AG09309 (cell line): ENCODE measurements around the gene C5AR2.

Experiments used
- DNase-seq: peaks from one replicate; pipeline ENCODE4 v3.0.0-alpha.2; 2010; ENCODE audit warnings: low read depth
- H3K4me3 ChIP-seq: 2 replicates; pipeline ENCODE4 v1.5.1; 2011; ENCODE audit warnings: mild to moderate bottlenecking, low read depth, low read length, moderate library complexity; ENCODE audit not compliant: control insufficient read depth
- TF ChIP-seq, protein P1 (sequence below): IDR thresholded peaks from 2 replicates; pipeline ENCODE4 v1.5.1; 2011; ENCODE audit warnings: mild to moderate bottlenecking, low read depth, low read length, inconsistent platforms; ENCODE audit not compliant: insufficient read depth, control insufficient read depth; ENCODE audit errors: missing control alignments

Gene C5AR2

DNA sequence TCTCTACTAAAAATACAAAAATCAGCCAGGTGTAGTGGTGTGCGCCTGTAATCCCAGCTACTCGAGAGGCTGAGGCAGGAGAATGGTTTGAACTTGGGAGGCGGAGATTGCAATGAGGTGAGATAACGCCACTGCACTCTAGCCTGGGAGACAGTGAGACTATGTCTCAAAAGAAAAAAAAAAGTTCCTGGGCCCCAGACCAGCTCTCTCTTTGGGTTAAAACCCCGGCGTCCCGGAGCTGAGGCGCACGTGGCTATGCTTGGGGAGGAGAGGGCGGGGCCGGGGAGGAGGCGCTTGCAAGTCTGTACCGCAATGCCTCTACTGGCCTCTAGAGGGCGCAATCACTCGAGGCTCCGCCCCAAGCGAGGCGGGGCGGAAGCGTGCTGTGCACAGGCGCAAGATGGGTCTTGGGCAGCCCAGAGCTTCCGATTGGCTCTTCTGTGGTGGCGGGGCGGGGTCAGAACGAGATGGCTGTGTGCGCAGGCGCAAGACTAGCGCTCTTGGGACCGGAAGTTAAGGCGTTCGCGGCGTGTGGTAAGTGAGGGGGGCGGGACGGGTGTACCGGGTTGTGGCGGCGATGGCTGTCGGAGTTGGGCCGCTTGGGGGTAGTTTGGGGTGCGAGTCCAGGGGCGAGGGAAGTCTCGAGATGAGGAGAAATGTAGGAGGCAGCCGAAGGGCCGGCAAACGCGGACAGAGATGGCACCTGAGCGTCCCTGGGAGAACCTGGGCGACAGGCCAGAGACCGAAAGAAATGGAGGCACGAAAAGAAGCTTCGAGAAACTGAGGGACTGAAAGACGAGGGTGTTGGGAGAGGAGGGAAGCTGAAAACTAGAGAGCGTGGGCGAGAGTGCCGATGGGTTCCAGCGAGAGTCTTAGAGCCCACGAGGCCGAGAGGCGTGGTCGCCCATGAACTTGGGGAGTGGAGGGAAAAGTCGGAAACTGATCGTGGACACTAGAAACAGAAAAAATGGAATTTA lies 17.1 kb downstream of the C5AR2 start, which contains the start of gene DHX34:
TSS of gene DHX34 (plus strand) at position 497 of the 977 bp plus-strand sequence. CDS start 3,716 bp downstream, outside the sequence.
- TF ChIP-seq, protein P1, sequence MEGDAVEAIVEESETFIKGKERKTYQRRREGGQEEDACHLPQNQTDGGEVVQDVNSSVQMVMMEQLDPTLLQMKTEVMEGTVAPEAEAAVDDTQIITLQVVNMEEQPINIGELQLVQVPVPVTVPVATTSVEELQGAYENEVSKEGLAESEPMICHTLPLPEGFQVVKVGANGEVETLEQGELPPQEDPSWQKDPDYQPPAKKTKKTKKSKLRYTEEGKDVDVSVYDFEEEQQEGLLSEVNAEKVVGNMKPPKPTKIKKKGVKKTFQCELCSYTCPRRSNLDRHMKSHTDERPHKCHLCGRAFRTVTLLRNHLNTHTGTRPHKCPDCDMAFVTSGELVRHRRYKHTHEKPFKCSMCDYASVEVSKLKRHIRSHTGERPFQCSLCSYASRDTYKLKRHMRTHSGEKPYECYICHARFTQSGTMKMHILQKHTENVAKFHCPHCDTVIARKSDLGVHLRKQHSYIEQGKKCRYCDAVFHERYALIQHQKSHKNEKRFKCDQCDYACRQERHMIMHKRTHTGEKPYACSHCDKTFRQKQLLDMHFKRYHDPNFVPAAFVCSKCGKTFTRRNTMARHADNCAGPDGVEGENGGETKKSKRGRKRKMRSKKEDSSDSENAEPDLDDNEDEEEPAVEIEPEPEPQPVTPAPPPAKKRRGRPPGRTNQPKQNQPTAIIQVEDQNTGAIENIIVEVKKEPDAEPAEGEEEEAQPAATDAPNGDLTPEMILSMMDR: peak; percentile 98
- DNase-seq: peak; percentile 96
- peak within 1 kb of the TSS; percentile 59 for H3K4me3 ChIP-seq

DNA sequence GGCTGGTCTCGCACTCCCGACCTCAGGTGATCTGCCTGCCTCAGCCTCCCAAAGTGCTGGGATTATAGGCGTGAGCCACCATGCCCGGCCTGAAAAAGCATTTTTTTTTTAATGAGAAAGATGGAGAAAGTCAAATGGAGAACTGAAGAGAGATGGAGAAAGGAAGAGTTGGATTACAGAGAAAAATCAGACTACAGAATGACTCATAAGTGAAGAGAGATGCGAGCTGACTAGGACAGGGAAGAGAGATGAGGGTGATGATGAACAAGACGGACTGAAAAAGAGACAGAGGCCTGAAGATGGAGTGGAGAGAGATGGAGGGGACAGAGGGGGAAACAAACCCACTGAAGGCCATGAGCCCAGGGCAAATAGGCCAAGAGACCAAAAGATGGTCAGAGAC lies 18.7 kb downstream of the C5AR2 start:
- no peak for DNase-seq
- TF ChIP-seq, protein P1: no peak
- H3K4me3 ChIP-seq: no peak overlapping the region

GRCh38 chr19:47351548-47351947 lies 19.6 kb downstream of the C5AR2 start:
- DNase-seq: no peak
- TF ChIP-seq, protein P1: no peak
- H3K4me3 ChIP-seq: no peak overlapping the region

DNA sequence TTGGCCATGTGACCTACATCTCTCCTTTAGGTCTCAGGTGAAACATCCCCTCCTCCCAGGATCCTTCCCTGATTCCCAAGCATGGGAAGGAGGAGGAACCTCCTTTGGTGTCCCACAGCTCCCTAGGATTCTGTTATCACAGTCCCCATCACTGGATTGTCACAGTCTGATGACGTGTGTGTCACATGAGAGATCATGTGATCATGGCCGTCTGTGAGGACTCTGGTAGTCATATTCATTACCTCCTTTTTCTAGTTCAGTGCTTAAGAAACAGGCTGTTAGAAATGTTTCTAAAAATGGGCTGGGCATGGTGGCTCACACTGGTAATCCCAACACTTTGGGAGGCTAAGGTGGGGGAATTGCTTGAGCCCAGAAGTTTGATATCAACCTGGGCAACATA lies 20.1 kb downstream of the C5AR2 start:
- DNase-seq: no peak
- TF ChIP-seq, protein P1: no peak
- no peak overlapping the region for H3K4me3 ChIP-seq

- DNase-seq: no peak
- TF ChIP-seq, protein P1: no peak
- H3K4me3 ChIP-seq: no peak overlapping the region
These were observed 21.3 kb downstream of the C5AR2 start for GRCh38 chr19:47353307-47353712.

- TF ChIP-seq, protein P1: no peak
- DNase-seq: no peak
- no peak overlapping the region for H3K4me3 ChIP-seq
These were observed 24.9 kb downstream of the C5AR2 start for GRCh38 chr19:47356900-47357299.
